NCI-H2107 treated with DMSO at 0.1 percent for 48 hours (cell line): ENCODE data around the gene SH2D6.
A peak's percentile ranks its signal among the peaks of the same experiment; 100 is the strongest.
"Not testable (repeated sequence)": the region's sequence is repeated elsewhere in the genome, so short reads cannot be mapped to it uniquely, and the experiment has no call there.

Experiments
- DNase-seq: peaks from one replicate; lab custom pipeline; 2025; ENCODE audit not compliant: unreplicated experiment; lab: John Stamatoyannopoulos, UW

SH2D6 gene

DNA sequence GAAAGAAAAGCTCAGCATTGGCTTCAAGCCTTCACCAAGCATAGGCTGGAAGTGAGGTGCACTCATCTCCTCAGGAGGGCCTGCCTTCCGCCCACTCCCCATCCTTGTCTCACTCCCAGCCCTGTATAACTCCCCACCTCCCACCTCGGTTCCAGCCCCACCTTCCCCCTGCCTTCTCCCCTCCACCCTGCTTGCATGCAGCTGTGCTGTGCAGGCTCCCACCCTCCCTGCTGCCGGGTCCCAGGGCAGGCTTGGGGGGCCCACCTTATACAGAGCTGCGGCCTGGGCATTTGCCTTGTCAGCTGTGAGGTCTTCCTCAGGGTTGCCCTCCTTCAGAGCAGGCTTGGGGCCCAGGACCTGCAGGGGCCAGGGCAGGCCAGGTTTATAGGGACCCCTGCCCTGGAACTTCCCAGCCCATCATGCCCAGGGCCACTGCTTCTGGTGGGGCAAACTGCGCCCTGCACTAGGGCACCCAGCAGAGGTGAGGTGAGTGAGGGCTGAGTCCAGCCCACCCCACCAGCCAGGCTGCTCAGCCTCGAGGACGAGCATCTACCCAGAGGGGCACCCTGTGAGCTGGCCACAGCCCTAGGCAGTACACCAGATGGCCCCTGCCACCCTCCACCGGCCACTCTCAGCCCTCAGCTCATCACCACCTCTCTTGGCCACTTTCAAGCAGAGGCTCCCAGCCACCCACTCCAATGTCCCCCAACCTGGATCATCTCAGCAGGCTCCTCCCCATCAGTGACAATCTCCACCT, 19.9 kb upstream of the SH2D6 start:
- DNase-seq = no peak

- no peak for DNase-seq
These were observed 19.4 kb upstream of the SH2D6 start for GRCh38 chr2:85399183-85399455.

- no peak for DNase-seq
These were observed 18.5 kb upstream of the SH2D6 start for GRCh38 chr2:85400023-85400422.

- DNase-seq = no peak
These were observed 17.7 kb upstream of the SH2D6 start for GRCh38 chr2:85400541-85401463.

- no peak for DNase-seq
These were observed 17.1 kb upstream of the SH2D6 start for GRCh38 chr2:85401464-85401805.

GRCh38 chr2:85401844-85402243, 16.7 kb upstream of the SH2D6 start:
- no peak for DNase-seq

- DNase-seq = peak; percentile 18
These were observed 13.1 kb upstream of the SH2D6 start for GRCh38 chr2:85405201-85406059.

DNA sequence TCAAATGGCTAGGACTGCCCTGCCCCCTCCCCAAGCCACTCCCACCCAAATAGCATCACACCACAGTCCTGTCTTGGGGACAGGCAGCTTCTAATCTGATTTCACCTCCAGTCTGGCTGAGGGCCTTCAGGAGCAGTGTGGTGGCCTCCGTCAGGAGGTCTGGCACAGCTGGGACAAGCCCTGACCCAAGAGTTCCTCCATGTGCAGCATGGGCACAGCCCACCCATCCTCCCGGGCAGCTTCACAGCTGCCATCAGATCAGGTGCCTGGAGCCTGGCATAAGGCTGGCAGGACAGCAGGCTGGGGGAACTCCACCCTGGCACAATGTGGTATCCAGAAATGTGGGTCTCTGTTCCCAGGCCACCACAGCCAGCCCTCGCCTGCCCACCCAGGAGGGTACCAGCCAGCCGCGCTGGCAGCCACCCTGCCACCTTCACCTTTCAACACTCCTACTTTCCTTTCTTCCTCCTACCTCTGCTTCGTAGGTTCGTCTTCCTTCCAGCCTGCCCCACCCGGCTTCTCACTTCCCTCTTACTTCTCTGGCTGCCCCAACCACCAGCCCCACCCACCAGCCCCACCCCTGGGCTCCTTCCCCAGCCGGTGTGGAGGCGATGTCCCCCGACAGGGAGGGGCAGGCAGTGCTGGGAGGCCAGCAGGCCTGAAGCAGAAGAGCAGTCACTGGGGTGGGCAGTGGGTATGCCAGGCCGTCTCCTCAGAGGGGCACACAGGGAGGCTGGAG, 8.5 kb upstream of the SH2D6 start, which contains the start of gene CAPG:
Gene CAPG, minus strand, starts transcription at position 522 of the 739 bp plus-strand sequence. CDS start 8,221 bp downstream, outside the sequence.
- DNase-seq = no peak

- no peak for DNase-seq
These were observed 7.7 kb upstream of the SH2D6 start for GRCh38 chr2:85410584-85411404.

- no peak for DNase-seq
These were observed 7.1 kb upstream of the SH2D6 start for GRCh38 chr2:85411405-85411748.

- no peak for DNase-seq
These were observed 4.7 kb upstream of the SH2D6 start for GRCh38 chr2:85413592-85414420.

- DNase-seq = not testable (repeated sequence)
These were observed 4.1 kb upstream of the SH2D6 start for GRCh38 chr2:85414421-85414759.

DNA sequence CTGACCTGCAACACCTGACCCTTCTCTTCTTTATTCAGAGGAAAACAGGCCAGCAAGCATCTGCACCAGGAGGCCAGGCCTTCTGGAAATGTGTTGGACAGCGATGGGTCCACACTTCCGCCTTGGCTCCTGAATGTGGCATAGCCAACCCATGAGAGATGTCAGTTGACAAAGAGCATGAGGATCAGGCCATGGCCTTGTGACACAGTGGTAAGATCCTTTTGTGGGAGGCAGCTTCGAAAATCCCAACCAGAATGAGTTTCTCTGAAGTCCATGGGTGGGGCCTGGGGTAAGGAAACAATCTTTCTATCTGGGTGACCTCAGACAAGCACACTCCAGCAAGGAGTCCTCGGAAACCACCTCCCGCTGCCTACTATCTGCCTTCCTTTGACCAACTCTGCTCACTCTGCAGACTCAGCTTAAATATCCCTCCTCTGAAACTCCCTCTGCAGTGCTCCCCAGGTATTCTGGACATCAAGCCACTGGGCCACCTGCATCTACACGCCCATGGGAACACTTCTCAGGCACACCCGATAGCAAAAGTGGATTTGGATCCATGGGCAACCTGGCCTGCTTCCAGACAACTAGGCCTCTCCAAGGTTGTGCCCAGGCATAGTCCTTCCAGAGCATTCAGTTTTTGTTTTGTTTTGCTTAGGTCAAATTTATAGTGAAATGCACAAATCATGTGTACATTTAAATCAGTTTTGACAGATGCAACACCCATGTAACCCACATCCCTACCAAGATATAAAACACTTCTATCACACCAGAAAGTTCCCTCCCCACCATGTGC, 3.6 kb upstream of the SH2D6 start:
- DNase-seq = no peak

- DNase-seq = no peak
These were observed 2.4 kb upstream of the SH2D6 start for GRCh38 chr2:85415980-85416650.

GRCh38 chr2:85419009-85419675, 628 bp downstream of the SH2D6 start:
- DNase-seq = peak; percentile 30

DNA sequence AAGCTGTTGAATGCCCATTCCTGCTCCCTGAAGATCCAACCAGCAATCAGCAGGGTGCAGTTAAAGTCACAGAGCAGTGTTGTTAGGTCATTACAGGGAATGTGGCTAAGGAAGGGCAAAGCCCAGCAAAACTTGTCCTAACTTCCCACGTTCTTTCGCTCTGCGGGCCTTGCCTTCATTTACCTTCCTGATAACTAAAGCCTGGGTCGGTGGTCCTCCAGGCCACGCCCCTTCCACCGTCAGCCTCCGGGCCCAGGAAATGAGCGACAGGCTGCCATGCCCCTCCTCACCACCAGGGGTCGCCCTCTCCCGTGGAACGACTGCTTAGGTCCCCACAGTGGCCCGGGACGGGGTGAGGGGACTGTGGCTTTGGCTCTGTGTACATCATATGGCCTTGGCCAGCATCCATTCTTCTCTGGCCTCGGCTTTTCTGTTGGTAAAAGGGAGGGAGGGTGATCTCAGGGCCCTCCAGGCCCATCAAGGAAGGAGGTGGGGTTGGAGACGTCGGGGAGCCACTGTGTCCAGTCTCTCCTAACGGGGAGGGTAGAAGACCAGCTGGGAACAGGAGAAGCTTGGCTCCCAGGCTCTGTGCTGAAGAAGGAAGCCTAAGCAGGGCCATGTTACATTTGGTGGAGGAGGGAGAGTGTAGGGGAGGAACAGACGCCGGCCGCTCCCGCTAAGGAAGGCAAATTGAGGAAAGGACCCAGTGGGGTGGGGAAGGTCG, 2.2 kb downstream of the SH2D6 start:
- DNase-seq = peak; percentile 34
